AG08396 (cell line): ENCODE data around the gene HBS1L.

Experiments
- DNase-seq: peaks from one replicate; pipeline ENCODE4 v3.0.0; 2012; ENCODE audit warnings: low spot score, mixed read lengths

Gene HBS1L

GRCh38 chr6:135054569-135055498 lies at the start of gene HBS1L:
HBS1L (minus strand) TSS chr6:135054822; CDS start chr6:135054691, 131 bp downstream.
- DNase-seq, result peak; percentile 98

DNA sequence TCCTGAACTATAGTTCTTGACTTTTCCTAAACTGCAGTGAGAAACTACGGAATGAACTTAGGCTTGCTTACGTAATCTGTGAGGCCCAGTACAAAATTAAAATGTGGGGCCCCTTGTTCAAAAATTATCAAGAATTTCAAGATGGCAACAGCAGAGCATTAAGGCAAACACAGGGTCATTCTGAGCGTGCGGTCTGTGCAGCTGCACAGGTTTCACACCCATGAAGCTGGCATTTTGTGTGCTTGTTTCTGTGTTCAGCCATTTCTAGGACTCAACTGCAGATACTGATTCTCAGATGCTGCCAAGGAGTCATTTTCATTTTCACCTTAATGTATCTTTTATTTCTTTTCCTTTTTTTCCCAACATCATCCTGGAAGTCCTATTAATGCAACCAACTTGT lies 49.6 kb upstream of the HBS1L start:
- DNase-seq, result no peak

DNA sequence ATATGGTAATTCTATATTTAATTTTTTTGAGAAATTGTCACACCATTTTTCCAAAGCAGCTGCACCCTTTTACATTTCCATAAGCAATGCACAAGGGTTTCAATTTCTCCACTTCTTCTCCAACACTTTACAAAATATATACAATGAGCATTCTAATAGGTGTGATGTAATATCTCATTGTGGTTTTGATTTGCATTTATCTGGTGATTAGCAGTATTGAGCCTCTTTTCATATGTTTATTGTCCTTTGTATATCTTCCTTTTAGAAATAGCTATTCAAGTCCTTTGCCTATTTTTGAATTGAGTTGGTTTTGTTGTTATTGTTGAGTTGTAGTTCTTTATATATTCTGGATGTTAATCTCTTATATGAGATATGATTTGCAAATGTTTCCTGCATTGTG lies 47.6 kb upstream of the HBS1L start:
- no peak for DNase-seq

GRCh38 chr6:135097172-135097571 lies 42.5 kb upstream of the HBS1L start:
- DNase-seq, result no peak

DNA sequence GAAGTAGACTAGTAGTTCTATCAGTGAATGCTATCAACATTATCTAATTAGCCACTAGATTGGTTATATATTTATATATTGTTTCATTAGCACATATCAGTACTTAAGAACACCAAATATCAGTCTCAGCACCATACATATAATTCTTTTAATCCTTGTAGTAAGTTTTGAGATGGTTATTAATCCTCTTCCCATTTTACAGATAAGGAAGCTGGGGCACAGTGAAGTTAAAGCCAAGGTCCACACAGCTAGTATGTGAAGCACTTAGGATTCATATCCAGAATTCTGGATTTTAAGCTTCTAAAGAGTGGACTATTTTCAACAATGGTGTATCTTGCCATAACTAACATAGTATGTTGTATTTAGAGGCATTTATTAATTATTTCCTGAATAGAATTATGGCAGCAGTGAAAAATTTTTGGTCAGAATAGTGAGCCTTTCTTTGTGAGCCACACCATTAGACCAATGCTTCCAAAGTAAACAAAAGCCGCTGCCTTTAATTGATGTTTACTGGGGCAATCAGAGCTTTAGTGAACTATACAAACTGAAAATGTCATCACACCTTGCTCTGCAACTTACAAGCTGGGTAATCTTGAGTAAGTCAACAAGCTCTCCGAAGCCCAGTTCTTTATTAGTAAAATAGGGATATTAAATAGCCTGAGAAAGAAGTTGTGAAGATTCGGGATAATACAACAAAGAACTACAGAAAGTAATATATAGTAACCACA lies 41.9 kb upstream of the HBS1L start:
- DNase-seq, result no peak

DNA sequence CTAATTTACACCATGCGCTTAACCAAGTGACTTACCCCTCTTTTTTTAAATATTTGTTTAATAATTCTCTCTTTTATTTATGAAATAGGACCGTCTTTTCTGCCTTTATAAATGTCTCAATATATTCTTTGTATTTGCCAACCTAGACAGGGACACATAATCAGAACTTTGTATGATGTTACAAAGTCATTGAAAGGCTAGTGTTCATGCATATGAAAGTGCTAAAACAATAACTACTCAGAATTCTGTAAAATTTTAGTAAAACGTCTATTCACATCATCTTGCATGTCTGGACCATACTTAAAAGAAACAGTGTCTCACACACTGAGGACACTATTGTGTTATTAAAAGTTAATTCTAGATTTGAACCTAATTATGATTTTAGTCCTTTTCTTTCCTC lies 41.1 kb upstream of the HBS1L start:
- DNase-seq, result no peak

DNA sequence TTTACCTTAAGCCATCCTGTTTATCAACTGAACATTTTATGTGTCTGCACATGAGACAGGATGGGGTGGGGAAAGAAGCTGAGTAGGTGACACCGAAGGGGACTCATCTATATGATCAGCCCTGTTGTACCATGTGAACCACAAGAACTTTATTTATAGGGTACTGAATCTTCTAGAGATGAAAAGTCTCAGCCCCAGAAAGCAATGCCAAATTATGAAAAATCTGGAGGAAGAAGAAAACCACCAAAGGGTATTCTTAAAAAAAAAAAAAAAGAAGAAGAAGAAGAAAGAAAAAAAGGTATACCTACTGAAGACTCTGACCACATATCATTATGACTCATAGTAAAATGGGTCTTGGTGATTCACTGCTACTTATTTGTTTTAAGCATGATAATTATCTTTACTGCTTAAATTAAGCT lies 39.8 kb upstream of the HBS1L start:
- no peak for DNase-seq

DNA sequence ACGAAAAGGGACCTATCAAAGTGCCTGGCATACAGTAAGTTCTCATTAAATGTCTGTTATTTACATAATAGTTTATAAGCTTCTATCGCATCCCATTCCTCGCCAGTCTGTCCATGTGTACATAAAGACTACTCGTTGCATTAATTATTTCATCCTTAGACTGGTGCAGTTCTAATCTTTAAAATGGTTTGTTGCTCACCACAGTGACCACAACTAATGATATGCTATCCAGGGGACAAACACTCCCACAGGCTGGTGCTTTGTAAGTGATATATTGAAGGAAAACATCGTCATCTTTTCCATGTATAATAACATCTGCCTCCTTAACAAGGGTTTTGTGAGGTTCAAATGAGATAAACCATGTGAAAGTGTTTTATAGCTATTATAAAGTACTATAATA lies 39.0 kb upstream of the HBS1L start:
- no peak for DNase-seq

DNA sequence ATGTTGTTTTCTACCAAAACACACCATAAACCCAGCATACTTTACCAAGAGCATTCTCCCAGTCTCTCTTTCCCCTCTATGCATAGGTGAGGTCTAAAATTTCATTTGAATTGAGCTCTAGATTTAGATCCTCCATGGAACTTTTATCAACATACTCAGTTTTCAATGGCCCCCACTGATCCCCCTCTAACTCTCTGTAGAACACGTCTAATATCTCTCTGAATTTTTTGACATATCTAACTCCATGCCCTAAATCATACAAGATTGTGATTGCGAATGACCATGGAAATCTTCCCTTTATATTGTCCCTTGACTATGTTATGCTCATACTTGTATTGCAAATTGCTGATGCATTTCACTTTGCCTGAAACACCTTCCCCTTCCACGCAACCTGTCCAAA lies 38.1 kb upstream of the HBS1L start:
- DNase-seq, result no peak

GRCh38 chr6:135090819-135091218 lies 36.2 kb upstream of the HBS1L start:
- DNase-seq, result no peak

GRCh38 chr6:135089901-135090300 lies 35.3 kb upstream of the HBS1L start:
- no peak for DNase-seq

- DNase-seq, result peak; percentile 9
Observed at GRCh38 chr6:135088818-135089809, 34.5 kb upstream of the HBS1L start.

- DNase-seq, result no peak
Observed at GRCh38 chr6:135088281-135088680, 33.7 kb upstream of the HBS1L start.

DNA sequence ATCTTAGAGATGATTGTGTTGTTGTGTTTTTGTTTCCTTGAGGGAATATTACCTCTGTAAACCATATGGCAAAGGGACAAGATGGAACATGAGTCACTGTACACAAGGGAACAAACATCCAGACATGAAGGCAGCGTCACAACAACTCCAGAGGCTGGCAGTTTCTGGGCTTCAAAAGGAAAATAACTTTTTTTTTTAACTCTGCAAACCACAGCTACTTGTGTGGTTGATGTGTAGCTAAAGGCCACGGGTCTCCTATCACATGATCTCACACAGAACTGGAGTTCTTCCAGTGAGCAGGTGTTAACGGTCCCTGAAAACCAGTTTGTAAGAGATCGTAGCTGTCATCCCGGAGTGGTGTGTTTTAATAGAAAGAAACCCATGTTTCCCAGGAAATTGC lies 33.2 kb upstream of the HBS1L start:
- no peak for DNase-seq

DNA sequence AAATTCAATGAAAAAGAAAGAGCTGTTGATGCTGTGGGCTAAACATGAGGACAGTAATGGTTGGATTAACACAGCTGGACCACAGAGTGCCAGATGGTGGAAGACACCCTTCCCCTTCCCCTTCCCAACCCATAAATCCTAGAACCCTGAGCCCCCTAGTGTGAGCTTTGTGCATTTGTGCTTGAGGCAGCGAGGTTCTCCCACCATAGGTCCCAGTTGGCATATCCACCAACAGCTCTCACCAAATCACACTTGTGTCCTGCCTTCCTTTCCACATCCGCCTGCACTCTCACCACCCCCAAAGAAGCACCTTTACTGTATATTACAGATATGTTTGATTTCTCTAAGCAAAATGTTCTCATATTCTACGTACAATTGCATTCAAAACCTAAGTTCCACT lies 32.8 kb upstream of the HBS1L start:
- DNase-seq, result no peak

DNA sequence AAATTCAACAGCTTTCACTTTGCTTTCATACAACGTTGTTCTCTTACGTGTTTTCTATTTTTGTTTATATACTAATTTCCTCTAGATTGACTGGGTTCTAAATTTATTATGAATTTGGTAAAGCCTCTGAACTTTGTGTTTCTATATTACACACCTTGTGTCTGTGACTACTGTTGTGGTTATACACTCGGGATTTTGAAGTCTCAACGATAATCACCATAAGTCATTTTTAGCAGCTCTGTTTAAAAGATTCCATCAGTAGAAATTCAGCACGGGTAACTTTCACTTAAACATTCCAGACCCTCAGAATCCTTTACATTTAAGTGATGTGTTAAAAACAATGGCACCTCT lies 31.8 kb upstream of the HBS1L start:
- DNase-seq, result no peak

DNA sequence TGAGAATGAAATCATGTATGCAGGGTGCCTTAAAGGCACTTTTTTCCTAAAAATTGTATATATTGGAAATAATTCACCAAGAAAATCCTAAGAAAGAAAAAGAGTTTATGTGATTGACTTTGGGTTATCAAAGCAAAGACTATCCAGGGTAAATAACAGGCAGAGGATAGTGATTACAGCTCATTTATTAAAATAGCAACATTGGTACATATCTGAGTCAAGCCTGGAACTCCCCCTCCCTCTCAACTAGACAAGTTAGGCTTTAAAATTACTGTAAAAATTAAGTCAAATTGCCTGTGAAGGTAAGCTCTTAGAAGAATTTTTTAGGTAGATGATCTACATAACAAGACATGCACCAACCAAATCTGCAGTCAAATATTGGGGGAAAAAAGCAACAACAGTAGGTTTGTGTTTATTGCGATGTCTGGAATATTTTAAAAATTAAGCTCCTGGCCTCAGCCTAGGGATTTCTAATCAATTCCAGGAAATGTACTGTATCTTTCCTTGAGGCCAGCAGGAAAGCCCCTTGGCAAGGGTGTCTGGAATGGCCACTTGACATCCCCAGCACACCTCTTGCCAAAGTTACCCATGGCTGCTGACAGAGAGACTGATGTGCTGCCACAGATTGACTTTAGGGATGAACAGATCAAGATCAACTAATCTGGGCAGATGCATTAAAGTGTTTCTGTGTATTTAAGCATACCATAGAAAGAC lies 31.2 kb upstream of the HBS1L start:
- DNase-seq, result no peak

GRCh38 chr6:135084916-135085269 lies 30.3 kb upstream of the HBS1L start:
- no peak for DNase-seq

GRCh38 chr6:135084001-135084915 lies 29.6 kb upstream of the HBS1L start:
- DNase-seq, result no peak

DNA sequence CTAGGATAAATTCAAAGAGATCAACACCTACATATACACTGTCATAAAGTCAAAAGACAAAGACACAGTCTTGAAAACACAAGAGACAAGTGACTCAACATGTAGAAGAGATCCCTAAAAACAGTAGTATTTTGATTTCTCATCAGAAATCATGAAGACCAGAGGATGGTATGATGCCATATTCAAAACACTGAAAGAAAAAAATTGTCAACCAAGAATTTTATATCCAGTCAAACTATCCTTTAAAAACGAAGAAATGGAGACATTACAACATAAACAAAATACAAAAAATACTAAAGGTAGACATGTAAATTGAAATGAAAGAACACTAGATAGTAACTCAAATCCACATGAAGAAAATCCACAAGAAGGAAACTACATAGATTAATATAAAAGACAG lies 27.3 kb upstream of the HBS1L start:
- DNase-seq, result no peak

DNA sequence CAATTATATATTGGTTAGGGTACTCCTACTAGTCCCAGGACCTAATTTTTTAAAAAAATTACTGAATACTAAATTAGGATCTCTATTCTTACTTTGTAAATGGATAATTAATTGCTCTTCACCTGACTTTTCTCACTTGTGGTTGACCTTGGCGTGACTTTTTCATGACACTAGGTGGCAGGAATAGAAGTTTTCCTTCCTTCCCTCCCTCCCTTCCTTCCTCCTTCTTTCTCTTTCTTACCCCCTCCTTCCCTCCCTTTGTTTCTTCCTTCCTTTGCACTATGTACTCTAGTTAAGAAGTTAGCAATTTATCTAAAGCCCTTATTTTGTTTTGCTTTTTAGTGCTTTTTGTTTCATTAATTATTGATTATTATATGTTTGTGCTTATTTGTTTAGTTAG lies 20.4 kb upstream of the HBS1L start:
- no peak for DNase-seq
